Right hindlimb (tissue), 1 donor: ENCODE measurements around the gene TXNDC16.
"Not testable (repeated sequence)": the region's sequence is repeated elsewhere in the genome, so short reads cannot be mapped to it uniquely, and the experiment has no call there.

Source experiments
- DNase-seq: peaks from one replicate; pipeline ENCODE4 v3.0.0-alpha.2; 2018

The TXNDC16 gene

DNA sequence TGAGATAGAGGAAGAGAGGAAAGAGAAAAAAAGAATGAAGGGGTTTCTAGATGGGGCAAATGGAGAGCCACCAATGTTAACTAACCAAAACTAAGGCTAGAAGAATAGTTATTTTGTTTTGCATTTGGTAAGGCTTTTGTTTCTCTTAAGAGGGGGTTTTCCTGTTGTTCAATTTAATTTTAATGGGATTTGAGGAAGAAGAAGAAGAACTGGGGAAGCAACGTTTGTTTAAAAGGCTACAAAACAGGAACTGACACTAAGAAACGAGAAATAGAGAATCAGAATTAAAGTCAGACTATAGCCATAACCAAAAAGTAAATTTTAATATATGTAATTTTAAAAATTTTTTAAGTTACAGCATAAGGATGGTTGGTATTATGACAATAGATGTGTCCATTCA lies 13.7 kb downstream of the TXNDC16 start:
- DNase-seq: no peak

DNA sequence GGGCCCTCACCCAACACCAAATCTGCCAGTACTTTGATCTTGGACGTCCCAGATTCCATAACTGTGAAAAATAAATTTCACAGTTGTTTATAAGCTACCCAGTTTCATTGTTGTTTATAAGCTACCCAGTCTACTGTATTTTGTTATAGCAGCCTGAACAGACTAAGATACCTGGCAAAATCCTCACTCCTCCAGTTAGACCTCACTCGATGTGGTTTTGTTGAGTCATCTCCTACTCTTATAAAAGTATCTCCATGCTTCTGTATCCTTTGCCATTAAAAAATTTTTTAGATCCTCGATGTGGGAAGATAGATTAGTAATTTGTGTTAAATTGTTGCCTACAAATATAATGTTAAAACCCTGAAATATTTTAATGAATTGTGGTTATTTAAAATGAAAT lies 16.0 kb downstream of the TXNDC16 start:
- no peak for DNase-seq

DNA sequence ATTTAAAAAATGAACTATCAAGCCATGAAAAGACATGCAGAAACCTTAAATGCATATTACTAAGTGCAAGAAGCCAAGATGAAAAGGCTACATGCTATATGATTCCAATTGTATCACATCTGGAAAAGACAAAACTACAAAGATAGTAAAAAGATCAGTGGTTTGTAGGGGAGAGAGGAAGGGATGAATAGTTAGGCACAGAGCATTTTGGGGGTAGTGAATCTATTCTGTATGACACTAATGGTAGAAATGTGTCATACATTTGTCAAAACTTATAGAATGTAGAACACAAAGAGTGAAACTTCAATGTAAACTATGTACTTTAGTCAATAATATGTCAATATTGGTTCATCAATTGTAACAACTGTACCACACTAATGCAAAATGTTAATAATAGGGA lies 20.8 kb downstream of the TXNDC16 start:
- DNase-seq: no peak

DNA sequence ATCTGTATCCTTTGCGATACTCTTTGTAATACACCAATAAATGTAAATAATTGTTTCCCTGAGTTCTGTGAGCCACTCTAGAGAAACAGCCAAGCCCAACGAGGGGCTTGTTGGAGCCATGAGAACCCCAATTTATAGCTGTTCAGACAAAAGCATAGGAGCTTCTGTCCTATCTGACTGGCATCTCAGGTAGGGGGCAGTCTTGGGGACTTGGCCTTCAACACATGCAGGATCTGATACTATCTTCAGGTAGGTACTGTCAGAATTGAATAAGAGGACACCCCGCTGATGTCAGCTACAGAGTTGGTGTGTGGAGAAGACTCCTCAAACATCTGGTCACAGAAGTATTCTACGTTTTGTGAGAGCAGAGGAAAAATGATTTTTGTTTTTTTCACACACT lies 25.3 kb downstream of the TXNDC16 start:
- no peak for DNase-seq

DNA sequence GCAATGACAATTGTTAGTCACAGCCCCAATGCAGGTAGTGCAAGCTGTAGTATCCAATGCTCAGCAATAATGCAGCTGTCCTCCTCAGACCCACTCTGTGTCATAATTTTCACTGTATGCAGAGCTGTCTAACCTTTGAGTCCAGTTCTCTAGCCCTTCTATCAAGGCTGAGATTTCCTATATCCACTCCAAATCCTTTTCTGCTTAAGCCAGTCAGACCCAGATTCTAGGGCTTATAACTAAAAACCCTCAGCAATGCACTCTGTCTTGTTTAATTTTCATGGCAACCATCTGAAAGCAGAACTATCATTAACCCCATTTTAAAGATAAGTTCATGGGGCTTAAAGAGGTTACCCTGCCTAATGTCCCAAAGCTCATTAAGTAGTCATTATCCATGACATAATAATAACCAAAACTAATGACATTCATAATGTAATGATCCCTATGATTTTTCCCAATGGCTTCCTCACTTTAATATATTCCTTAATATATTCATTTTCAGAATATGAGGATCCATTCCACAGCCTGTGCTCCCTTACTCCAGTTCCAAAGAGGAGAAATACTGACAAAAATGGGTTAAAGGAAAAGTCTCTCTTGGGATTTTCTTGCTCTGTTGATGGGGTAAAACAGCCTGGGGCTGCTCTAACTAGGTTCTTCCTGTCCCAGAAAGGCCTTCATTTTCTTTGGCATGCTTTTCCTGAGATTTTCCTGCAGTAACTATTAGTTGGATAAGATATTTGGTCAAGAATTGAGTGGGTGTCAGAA lies 29.5 kb downstream of the TXNDC16 start:
- DNase-seq: no peak

DNA sequence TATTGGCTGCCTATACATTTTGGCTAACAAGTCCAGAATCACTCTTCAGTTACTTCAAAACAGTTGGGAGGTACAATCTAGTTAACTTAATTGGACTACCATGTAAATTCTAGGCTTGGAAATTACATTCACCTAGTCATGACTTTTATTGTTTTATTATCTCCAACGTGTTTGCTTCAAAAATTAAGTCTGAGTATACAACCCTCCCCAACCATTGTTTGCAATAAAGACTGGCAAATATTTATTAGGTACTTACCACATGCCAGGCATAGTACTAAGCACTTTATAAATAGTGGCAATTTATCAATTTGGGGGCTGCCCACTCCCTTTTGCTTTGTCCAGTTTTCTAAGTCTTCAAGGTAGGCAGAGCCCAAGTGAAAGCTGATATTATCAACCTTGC lies 30.3 kb downstream of the TXNDC16 start:
- DNase-seq: no peak

DNA sequence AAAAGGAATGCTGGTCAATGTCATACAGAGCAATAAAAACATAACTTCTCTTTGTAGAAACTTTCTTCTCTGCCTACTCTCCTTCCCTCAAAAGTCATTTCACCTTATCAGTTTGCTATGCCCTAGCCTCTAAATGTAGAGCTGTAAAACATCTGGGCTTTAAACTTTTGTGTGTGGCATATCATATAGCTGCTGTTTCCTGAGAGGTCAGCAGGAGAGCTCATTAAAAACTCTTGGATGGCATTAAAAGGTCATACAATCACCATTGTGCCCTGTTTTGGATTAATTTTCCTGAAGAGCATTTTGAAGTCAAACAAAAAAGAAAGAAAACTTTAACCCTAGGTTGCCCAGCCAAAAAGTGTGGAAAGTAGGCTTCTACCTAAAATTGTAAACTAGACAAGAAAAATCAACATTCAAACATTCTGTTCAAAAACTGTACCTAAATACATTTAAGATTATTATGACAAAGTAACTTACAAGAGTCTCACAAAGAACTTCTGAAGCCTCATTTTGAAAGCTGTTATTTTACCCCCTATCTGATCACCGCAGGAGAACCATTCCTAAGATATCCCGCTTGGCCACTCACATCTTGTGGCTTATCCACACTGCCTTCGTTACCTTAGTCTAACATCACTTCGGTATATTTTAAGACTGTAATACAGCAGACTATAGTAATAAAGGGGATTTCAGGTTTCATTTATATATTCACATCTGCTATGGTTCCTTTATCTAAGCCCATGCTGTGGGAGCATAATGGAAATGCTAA lies 38.1 kb downstream of the TXNDC16 start:
- no peak for DNase-seq

DNA sequence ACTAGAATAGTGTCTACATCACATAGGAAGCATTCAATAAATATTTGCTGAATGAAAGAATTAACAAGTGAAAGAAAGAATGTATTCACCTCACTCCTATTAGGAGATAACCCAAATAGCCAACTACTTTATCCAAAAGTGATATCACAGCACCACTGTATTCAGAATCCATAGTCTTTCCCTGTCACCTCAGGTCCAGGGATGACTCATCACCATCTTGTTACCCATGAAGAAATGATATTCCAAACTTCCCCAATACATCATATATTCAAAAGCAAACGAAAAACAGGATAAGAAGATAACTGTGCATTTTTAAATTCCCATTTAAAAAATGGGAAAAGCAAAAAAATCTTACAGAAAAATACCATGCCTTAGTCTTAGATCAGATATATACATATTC lies 39.1 kb downstream of the TXNDC16 start:
- DNase-seq: no peak

DNA sequence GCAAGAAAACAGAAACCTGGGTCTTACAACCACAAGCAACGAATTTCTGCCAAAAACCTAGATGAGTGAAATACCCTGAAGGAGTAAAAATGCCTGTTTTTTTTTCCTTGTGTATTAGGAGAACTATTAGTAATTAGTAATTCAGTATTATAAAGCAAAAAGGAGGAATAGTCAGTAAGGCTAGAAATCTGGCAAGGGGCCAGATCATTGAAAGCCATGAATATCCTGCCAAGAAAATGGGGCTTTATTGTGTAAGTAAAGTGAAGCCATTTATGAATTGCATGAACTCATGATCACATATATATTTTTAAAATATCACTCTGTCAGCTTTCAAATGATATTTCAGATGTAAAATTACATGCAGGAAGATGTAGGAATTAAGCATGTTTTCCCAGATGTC lies 57.9 kb downstream of the TXNDC16 start:
- no peak for DNase-seq

DNA sequence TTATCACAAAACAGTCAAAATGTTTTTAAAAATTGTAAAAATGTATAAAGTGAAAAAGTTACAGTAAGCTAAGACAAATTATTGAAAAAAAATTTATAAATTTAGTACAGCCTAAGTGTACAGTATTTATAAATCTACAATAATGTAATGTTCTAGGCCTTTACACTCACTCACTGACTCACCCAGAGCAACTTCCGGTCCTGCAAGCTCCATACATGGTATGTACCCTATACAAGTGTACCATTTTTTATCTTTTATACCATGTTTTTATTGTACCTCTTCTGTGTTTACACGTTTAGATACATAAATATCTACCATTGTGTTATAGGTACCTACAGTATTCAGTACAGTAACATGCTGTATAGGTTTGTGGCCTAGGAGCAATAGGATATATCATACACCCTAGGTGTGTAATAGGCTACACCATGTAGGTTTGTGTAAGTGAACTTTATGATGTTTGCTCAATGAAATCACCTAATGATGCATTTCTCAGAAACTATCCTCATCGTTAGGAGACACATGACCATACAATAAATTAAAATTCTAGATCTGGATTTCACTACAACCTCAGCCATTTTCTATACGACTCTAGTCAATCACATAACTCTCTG lies 66.8 kb downstream of the TXNDC16 start:
- no peak for DNase-seq

DNA sequence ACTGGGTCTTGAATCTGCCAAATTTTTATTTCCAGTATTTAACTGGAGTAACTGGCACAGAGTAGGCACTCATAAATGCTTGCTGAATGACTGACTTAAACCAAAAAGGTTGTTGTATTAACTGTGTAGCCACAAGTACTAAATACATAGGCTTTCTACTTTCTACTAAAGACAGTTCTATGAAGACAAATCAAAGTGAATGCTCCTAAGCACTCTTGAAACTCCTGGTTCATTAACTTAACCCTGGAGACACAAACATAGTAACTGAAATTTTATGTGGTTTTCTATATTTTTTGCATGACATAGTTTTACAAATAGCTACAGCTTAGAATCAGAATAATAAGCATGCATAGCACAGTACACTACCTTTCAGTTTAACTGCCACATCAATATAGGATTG lies 70.4 kb downstream of the TXNDC16 start:
- no peak for DNase-seq

DNA sequence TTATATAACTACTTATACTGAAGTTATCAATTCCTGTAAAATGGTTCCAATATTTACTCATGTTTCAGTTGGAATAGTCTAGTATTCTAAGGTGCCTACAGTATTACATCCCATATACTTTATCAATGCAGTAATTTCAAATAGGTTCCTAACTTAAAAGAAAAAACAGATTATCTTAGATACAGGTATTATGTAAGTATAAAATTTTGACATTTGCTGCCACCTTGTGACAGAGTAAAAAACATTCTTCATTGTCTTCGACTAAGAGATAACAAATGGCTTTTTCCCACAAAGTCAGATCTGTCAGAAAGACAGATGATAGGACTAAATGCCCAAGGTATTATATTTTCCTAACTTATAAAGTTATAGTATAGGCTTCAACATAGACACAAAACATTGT lies 78.7 kb downstream of the TXNDC16 start:
- DNase-seq: no peak

DNA sequence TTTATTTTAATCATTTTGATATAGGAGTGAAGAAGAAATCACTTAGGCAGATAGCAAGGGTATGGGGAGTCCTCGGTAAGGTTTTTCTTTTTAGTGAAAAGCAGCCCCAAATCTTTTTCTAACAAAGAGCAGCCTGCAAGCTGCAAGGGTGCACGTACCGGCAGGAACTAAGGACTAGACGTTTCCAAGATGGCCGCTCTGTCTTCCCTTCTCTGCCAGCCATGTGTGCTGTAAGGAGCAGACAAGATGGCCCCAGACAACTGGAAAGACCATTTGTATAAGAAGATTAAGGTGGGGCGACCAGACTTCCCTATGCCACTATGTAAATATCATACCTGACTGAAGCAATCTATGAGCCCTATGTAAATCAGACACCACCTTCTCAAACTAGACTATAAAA lies 79.6 kb downstream of the TXNDC16 start:
- DNase-seq: no peak

DNA sequence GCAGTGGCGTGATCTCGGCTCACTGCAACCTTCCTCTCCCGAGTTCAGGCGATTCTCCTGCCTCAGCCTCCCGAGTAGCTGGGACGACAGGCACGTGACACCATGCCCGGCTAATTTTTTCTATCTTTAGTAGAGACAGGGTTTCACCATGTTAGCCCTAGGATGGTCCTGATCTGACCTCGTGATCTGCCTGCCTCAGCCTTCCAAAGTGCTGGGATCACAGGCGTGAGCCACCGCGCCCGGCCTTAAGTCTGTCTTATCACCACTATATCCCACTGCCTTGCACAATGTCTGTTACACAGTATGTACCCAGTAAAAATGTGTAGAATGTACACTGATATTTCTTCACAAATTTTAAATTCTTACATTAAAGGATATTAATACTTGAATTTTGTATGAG lies 80.1 kb downstream of the TXNDC16 start:
- not testable (repeated sequence) for DNase-seq

DNA sequence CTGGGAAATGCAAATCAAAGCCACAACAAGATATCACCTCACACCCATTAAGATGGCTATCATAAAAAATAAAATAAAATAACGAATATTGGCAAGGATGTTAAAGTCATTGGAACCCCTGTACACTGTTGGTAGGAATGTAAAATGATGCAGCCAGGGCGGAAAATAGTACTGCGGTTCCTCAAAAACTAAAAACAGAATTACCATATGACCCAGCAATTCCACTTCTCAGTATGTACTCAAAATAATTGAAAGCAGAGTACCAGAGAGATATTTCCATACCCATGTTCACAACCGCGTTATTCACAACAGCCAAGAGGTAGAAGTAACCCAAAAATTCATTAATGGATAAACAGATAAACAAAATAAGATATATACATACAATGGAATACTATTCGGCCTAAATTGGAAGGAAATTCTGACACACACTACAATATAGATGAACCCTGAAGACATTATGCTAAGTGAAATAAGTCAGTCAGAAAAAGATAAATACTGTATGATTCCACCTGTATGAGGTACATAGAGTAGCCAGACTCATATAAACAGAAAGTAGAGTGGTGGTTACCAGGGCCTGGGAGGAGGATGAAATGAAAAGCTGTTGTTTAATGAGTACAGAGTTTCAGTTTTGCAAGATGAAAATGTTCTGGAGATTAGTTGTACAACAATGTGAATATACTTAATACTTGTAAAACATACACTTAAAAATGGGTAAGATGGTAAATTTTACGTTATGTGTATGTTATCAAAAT lies 84.6 kb downstream of the TXNDC16 start:
- DNase-seq: no peak

DNA sequence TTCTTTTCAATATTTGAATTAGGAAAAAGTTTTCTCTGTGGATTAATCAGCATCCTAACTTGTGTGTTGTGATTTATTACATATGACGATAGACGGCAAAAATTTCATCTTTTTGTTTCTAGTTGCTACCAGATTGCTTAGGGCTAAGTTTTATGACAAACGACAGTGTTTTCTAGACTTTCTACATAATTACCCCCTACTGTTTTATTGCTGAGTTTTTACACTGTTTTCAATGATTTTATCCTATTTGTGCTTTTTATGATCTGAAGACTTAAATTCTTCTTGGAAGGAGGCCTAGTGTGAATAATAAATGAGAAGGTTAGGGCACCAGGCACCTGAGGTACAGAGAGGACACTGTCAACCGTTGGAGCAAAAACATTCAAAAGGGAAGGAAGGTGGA lies 88.1 kb downstream of the TXNDC16 start:
- no peak for DNase-seq

DNA sequence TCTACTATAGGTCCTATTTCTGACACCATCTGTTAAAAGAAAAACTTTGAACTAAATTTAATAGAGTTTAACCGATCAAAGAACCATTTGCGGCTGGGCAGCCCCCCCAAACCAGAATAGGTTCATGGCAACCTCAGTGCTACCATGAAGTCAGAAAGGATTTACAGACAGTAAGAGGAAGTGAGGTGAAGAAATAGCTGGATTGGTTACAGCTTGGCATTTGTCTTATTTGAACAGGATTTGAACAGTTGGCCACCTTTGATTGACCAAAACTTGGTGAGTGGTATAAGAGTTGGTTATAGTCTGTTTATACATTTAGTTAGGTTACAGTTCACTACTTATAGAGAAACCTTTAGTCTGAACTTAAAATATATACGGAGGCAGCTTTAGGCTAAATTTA lies 88.9 kb downstream of the TXNDC16 start:
- no peak for DNase-seq

DNA sequence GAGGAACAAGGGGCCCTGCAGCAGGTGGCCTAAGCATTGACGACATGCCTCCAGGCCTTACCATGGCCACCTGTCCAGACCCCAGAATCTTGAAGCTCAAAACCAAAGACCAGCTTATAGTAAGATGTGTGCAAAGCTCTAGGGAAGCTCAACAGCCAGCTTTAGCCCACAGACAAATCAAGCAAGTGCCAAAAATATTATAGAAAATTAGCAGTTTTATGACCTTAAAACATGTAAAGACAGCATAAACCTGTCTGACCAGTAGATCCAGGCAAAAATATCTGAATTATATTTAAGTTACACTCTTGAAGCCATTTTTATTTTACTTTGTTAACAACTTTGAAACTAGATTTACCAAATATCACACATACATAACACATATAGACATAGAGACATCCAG lies 90.6 kb downstream of the TXNDC16 start:
- no peak for DNase-seq

DNA sequence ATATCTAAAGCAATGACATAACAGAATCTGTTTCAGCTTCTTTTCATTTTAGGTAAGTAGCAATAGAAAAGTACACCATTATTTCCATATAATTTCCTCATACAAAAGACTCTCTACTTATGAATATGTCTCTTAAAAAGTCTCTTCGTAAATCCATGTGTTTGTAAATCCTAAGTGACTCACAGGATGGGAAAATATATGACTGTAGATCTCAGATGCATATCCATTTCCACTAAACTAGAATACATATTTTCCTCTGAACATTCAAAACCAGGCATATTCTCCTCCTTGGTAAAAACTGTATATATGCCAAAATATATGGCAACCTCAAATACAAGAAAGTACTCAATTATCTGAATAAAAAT lies 93.6 kb downstream of the TXNDC16 start:
- DNase-seq: no peak

DNA sequence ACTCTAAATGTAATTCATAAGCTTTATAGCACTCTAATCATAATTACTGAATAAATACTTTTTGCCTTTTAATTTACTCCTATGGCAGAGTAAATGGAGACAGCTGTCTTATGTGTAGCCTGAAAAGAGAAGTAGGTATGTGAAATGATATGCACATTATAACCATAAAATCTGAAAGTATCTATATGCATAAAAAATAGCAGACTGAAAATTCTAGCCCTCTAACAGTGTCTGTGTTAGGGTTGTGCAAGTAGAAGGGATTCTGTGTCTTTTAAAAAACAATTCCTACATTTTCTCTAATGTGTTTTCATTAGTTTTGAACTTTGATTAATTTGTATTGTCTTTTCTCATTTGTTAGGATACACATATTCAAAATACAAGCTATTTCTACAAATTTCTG lies 94.9 kb downstream of the TXNDC16 start:
- DNase-seq: no peak

DNA sequence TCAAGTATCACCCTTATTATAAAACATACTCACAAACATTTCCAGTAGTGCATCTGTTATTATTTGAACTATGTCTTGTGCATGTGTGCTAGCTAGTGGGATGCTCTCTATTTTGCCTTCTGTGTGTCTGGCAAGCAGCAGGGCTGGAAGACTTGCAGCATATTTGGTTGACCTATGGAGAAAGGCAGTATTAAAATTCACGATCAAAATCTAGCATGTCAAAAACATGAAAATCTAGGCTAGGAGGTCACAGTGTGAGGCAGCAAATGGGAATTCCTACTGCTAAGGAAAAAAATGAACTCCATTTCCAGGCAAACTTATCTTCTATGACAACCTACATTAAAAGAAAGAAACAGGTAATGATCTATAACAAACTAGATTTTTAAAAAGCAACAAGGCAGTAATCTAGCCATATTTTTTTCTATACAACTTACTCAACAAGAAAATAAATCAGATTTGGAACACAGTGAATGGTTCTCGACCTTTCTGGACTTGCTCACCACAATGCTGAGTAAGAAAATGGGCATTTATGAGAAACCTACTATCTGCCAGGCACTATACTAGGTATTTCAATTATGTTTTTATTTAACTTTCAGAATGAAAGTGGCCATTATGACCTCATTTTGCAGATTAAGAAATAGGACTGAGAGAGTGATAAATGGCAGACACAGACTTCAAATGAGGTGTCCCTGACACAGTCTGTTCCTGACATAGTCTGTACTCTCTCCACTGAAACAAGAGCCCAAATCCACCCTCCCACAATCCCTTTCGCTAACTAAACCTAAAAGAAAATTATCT lies 96.8 kb downstream of the TXNDC16 start:
- no peak for DNase-seq

DNA sequence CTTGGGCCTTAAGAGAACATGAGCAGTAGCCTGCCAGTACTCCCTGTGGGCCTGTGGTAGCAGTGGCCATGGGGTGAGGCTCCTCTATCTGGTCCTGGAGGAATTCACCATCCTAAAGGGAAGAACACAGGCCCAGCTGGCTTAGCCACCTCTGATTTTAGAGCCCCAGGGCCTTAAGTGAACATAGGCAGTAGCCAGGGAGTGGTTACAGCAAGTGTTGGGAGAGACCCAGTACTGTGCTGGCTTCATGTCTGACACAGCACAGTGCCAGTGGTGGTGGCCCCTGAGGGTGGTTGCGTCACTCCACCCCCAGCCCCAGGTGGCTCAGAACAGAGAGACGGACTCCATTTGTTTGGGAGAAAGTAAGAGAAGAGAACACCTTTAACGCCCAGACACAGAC lies 105.1 kb downstream of the TXNDC16 start:
- no peak for DNase-seq

DNA sequence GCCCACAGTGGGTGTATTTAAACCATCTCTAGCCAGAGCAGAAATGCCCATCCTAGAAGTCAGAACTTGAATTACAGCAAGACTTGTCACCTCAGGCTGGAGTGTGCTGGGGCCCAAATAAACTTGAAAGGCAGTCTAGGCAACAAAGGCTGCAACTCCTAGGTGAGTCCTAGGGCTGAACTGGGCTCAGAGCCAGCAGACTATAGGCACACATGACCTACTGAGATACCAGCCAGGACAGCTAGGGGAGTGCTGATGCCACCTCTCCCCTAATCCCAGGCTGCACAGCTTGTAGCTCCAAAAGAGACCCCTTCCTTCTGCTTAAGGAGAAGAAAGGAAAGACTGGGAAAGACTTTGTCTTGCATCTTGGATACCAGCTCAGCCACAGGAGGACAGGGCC lies 106.0 kb downstream of the TXNDC16 start:
- DNase-seq: no peak
